Activated naive CD8-positive, alpha-beta T cell treated with anti-CD3 and anti-CD28 coated beads, Interleukin-2, amount 10 ng/mL, durations not matched to agents 7 days and 5 days (primary cell): Measurements from ENCODE around the gene CA10. TPM values are rescaled to one million over a fixed set of nuclear protein-coding genes. Genes with fewer than 3 reads are reported as not detected.

Source experiments
- ATAC-seq: fragments of 150-1000 bp; cut with Tn5 transposase; one replicate; pipeline ENCODE4 v1.10.0; 2021; ENCODE audit warnings: low read depth, moderate library complexity
- POLR2A ChIA-PET: fragments of 350-600 bp; sonication (Branson Sonifier 250); formaldehyde crosslinking; loops from one replicate; lab custom pipeline; 2021; ENCODE audit warnings: antibody characterized with exemption; lab: Charles Lee
- DNase-seq: peaks from one replicate; pipeline ENCODE4 v3.0.0; 2021
- H3K27ac Mint-ChIP-seq: one replicate; pipeline ENCODE4 v1.8.0; 2022; ENCODE audit warnings: mild to moderate bottlenecking, mixed read lengths
- H3K27me3 Mint-ChIP-seq: one replicate; pipeline ENCODE4 v1.8.0; 2022; ENCODE audit warnings: mild to moderate bottlenecking, moderate library complexity, mixed read lengths
- H3K36me3 Mint-ChIP-seq: one replicate; pipeline ENCODE4 v1.8.0; 2021; ENCODE audit warnings: mild to moderate bottlenecking, mixed read lengths
- H3K4me1 Mint-ChIP-seq: one replicate; pipeline ENCODE4 v1.8.0; 2021; ENCODE audit warnings: mixed read lengths
- H3K4me3 Mint-ChIP-seq: one replicate; pipeline ENCODE4 v1.8.0; 2022; ENCODE audit warnings: mild to moderate bottlenecking, moderate library complexity, mixed read lengths
- H3K9me3 Mint-ChIP-seq: one replicate; pipeline ENCODE4 v1.8.0; 2021; ENCODE audit warnings: mixed read lengths
- total RNA-seq, 2 experiments: library from RNA; stranded (reverse); gene quantifications; one replicate each; pipeline ENCODE4 v1.2.3, GENCODE V29; 2021

CA10 gene
- total RNA-seq, 2 experiments from 2014 or later, result 0.20 TPM; not detected in 1

DNA sequence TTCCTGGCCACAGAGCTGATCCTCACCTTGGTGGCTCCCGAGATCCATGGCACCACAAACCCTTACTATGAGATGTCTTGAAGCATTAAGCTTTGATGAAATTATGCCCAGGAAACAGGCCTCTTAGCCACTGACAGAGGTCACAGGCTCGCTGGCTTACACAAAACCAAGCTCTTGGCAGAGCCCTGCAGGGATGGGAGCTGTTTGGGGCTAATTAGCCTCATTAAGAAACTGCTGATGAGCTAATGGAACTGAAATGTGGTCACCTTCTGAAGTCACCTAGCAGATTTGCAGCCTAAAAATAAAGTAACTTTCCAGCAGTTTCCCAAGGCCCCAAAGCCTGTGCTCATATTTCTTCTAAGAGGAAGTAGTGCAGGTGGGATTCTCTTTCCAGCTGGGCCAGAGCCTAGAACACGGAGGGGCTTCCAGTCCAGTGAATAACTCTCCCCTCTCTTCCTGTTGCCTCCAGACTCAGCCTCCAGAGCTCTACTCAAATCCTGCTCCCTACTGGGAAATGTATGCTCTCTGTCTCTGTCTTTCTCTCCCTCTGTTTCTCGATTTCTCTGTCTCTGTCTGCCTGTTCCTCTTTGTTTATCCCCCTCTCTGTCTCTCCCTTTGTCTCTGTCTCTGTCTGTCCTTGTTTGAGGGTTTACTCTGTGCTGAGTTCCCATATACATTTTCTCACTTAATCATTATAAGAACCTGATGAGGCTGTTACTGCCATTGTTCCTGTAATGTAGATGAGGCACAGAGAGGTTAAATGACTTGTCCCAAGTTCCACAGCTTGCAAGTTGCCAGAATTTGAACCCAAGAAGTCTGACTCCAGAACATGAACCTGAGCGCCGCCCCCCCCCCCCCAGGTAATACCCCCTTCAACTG, 338.9 kb downstream of the CA10 start:
- no peak overlapping the region for H3K4me3 Mint-ChIP-seq
- ATAC-seq, result no peak
- H3K27me3 Mint-ChIP-seq, result no peaks in the 10 kb centered on the region

DNA sequence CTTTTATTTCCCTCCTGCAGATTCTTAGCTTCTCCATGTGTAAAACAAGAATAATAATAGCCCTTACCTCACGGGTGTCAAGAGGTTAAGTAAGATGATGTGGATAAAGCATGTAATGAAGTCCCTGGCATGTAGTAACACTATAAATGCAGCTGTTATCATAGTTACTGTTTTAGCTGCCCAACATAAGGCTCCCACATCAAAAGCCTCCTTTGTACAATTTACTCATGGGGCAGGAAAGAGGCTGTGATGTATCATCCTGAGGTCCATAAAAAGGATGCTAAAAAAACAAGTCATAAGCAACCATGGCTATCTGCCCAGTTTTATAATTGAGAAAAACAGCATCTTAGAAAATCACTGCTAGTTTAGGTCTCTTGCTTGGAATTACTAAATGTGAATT, 339.7 kb downstream of the CA10 start:
- Mint-ChIP-seq H3K36me3 (no peaks in the 10 kb centered on the region), H3K4me3 (no peak overlapping the region), H3K27ac (no peak overlapping the region), H3K4me1 (no peaks in the 10 kb centered on the region), H3K27me3 (no peaks in the 10 kb centered on the region), H3K9me3 (no peaks in the 10 kb centered on the region)
- POLR2A ChIA-PET, result no interaction called here
- no peak for DNase-seq
- no peak for ATAC-seq

More for the DNA sequence above, 338.9 kb downstream of the CA10 start:
- POLR2A ChIA-PET, result no interaction called here
- Mint-ChIP-seq H3K9me3 (no peaks in the 10 kb centered on the region), H3K27ac (no peak overlapping the region), H3K4me1 (no peaks in the 10 kb centered on the region), H3K36me3 (no peaks in the 10 kb centered on the region)
- no peak for DNase-seq

- H3K36me3 Mint-ChIP-seq, result no peaks in the 10 kb centered on the region
These were observed 340.6 kb downstream of the CA10 start for GRCh38 chr17:51817955-51818354.

GRCh38 chr17:51817117-51817516, 341.4 kb downstream of the CA10 start:
- Mint-ChIP-seq H3K4me1 (no peaks in the 10 kb centered on the region), H3K4me3 (no peak overlapping the region), H3K36me3 (no peaks in the 10 kb centered on the region), H3K9me3 (no peaks in the 10 kb centered on the region), H3K27ac (no peak overlapping the region), H3K27me3 (no peaks in the 10 kb centered on the region)
- ATAC-seq (no peak), DNase-seq (no peak)
- POLR2A ChIA-PET, result no interaction called here

More at GRCh38 chr17:51817955-51818354, 340.6 kb downstream of the CA10 start:
- no peak for DNase-seq
- no peak overlapping the region for H3K4me3 Mint-ChIP-seq
- H3K4me1 Mint-ChIP-seq, result no peaks in the 10 kb centered on the region
- no peaks in the 10 kb centered on the region for H3K9me3 Mint-ChIP-seq
- H3K27me3 Mint-ChIP-seq, result no peaks in the 10 kb centered on the region
- no peak overlapping the region for H3K27ac Mint-ChIP-seq
- no peak for ATAC-seq
- POLR2A ChIA-PET, result no interaction called here

DNA sequence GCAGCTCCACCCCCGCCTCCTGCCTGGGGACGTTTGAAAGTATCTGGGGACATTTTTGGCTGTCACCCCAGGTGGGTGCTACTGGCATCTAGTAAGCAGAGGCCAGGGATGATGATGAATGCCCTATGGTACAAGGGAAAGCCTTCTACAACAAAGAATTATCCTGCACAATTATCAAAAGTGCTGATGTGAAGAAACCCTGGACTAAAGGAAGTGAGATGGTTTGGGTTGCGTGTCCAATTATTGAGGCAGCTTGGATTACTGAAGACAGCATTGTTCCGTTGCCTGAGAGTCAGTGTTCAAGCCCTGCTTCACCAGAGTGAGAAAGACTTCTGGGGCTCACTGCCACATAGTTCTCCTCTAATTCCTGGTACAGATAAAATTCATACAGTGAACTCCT, 343.4 kb downstream of the CA10 start:
- H3K9me3 Mint-ChIP-seq, result no peaks in the 10 kb centered on the region
- no peak overlapping the region for H3K27ac Mint-ChIP-seq
- no peaks in the 10 kb centered on the region for H3K27me3 Mint-ChIP-seq
- POLR2A ChIA-PET, result no interaction called here
- ATAC-seq (no peak), DNase-seq (no peak)
- no peaks in the 10 kb centered on the region for H3K36me3 Mint-ChIP-seq
- no peak overlapping the region for H3K4me3 Mint-ChIP-seq
- no peaks in the 10 kb centered on the region for H3K4me1 Mint-ChIP-seq

GRCh38 chr17:51814521-51814920, 344.0 kb downstream of the CA10 start:
- no peaks in the 10 kb centered on the region for H3K9me3 Mint-ChIP-seq
- H3K27me3 Mint-ChIP-seq, result no peaks in the 10 kb centered on the region
- H3K4me3 Mint-ChIP-seq, result no peak overlapping the region
- no peak for DNase-seq
- H3K36me3 Mint-ChIP-seq, result no peaks in the 10 kb centered on the region
- H3K4me1 Mint-ChIP-seq, result no peaks in the 10 kb centered on the region
- no peak overlapping the region for H3K27ac Mint-ChIP-seq
- POLR2A ChIA-PET, result no interaction called here
- ATAC-seq, result no peak

GRCh38 chr17:51813784-51814174, 344.7 kb downstream of the CA10 start:
- H3K27ac Mint-ChIP-seq, result no peak overlapping the region
- no peaks in the 10 kb centered on the region for H3K9me3 Mint-ChIP-seq
- POLR2A ChIA-PET, result no interaction called here
- DNase-seq, result no peak
- H3K27me3 Mint-ChIP-seq, result no peaks in the 10 kb centered on the region
- no peak overlapping the region for H3K4me3 Mint-ChIP-seq
- ATAC-seq, result no peak
- H3K36me3 Mint-ChIP-seq, result no peaks in the 10 kb centered on the region
- H3K4me1 Mint-ChIP-seq, result no peaks in the 10 kb centered on the region

DNA sequence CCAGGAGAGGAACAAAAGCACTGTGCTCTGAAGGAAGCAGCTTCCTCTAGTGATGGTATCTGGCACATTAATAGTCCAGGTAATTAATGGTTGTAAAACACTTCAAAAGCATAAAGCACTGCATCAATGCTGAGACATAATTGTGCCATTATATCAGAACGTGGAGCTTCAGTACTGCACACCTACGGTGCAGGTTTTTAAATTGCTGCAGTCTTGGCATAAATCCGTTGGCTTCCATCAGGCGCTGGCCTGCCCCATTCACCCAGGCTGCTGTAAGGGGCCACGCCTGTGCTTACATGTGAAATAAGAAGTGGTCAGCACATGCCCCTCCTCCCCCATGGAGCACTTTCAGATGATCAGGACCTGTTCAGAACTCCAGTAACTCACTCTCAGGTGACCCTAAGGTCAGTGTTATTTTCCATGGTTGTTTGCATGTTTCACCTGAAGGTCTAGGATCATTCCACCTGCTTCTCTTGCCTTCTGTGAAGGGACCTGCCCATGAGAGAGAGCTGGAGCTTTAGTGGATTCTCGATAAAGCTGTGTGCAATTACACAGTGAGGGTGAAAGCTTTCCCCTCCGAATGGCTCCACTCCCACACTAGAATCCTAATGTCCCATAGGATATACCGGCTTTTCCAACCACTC, 345.3 kb downstream of the CA10 start:
- no peaks in the 10 kb centered on the region for H3K36me3 Mint-ChIP-seq
- H3K9me3 Mint-ChIP-seq, result no peaks in the 10 kb centered on the region
- no peaks in the 10 kb centered on the region for H3K27me3 Mint-ChIP-seq
- ATAC-seq, result no peak
- POLR2A ChIA-PET, result no interaction called here
- DNase-seq, result no peak
- H3K4me3 Mint-ChIP-seq, result no peak overlapping the region
- H3K4me1 Mint-ChIP-seq, result no peaks in the 10 kb centered on the region
- H3K27ac Mint-ChIP-seq, result no peak overlapping the region

DNA sequence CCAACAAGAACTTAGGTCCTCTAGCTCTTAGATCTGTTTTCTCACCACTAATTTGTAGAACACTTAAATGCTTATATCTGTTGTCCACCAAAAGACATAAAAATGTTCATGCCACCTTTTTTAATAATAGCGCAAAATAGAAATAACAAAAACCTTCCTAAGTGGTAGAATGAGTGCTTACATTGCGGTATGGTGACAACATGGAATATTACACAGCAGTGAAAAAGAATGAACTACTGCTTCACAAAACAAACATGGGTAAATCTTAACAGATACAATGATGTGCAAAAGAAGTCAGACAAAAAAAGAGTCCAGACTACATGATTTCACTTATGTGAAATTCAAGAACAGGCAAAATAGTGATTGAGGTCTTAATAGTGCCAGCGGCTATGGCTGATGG, 351.1 kb downstream of the CA10 start:
- no peak overlapping the region for H3K27ac Mint-ChIP-seq
- ATAC-seq (no peak), DNase-seq (no peak)
- no peaks in the 10 kb centered on the region for H3K4me1 Mint-ChIP-seq
- H3K36me3 Mint-ChIP-seq, result no peaks in the 10 kb centered on the region
- POLR2A ChIA-PET, result no interaction called here
- H3K9me3 Mint-ChIP-seq, result peaks cover 4% of the 10 kb centered on the region
- H3K27me3 Mint-ChIP-seq, result peaks cover 5% of the 10 kb centered on the region
- no peak overlapping the region for H3K4me3 Mint-ChIP-seq

GRCh38 chr17:51805765-51806164, 352.7 kb downstream of the CA10 start:
- H3K27me3 Mint-ChIP-seq, result peaks cover 9% of the 10 kb centered on the region
- POLR2A ChIA-PET, result no interaction called here

GRCh38 chr17:51805185-51805584, 353.3 kb downstream of the CA10 start:
- POLR2A ChIA-PET, result no interaction called here
- no peaks in the 10 kb centered on the region for H3K4me1 Mint-ChIP-seq
- H3K36me3 Mint-ChIP-seq, result no peaks in the 10 kb centered on the region
- H3K27me3 Mint-ChIP-seq, result peaks cover 9% of the 10 kb centered on the region
- H3K27ac Mint-ChIP-seq, result no peak overlapping the region
- ATAC-seq (no peak), DNase-seq (no peak)
- peaks cover 4% of the 10 kb centered on the region for H3K9me3 Mint-ChIP-seq
- H3K4me3 Mint-ChIP-seq, result no peak overlapping the region

More at GRCh38 chr17:51805765-51806164, 352.7 kb downstream of the CA10 start:
- Mint-ChIP-seq H3K27ac (no peak overlapping the region), H3K4me1 (no peaks in the 10 kb centered on the region), H3K36me3 (no peaks in the 10 kb centered on the region), H3K9me3 (peaks cover 4% of the 10 kb centered on the region), H3K4me3 (no peak overlapping the region)
- ATAC-seq, result no peak
- DNase-seq, result no peak

DNA sequence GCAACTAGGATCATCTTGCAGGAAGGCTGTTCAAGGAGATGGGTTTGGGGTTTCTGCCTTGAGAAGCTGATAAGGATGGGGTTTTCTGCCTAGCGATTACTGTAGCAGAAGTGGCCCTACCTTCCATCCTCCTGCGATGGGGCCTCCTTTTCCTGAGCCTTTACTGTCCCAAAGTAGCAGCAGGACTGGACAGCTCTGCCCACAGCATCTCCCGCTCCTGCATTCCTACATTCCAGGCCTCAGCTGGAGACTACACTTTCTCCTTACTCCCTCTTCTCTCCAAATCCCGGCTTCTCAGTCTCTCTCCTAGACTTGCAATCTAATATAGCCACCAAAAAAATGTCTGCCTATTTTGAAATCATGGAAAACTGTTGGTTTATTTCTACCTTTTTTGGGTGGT, 355.4 kb downstream of the CA10 start:
- peaks cover 9% of the 10 kb centered on the region for H3K27me3 Mint-ChIP-seq
- no peak overlapping the region for H3K4me3 Mint-ChIP-seq
- H3K9me3 Mint-ChIP-seq, result peaks cover 4% of the 10 kb centered on the region
- no peak for DNase-seq
- H3K4me1 Mint-ChIP-seq, result no peaks in the 10 kb centered on the region
- H3K36me3 Mint-ChIP-seq, result no peaks in the 10 kb centered on the region
- H3K27ac Mint-ChIP-seq, result no peak overlapping the region
- ATAC-seq, result no peak
- POLR2A ChIA-PET, result no interaction called here

DNA sequence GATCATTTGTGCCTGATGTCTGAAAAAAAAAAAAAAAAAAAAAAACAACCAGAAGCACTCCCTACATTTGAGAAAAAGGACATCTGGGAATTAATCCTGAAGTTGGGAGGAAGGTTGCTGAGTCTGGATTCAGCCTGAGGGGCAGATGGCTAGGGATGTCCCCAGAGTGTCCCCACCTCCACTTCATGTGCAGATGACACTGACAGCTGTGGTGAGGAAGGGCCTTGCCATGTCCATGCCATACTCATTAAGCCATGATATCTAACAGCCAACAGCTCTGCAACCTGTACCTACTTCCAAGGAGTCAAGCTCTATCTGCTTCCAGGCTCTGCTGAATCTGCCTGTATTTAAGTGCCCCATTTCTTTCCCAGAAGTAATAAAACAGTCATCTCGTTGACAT, 356.0 kb downstream of the CA10 start:
- H3K4me3 Mint-ChIP-seq, result no peak overlapping the region
- no peak for DNase-seq
- H3K27me3 Mint-ChIP-seq, result peaks cover 9% of the 10 kb centered on the region
- POLR2A ChIA-PET, result no interaction called here
- H3K27ac Mint-ChIP-seq, result no peak overlapping the region
- no peak for ATAC-seq
- H3K36me3 Mint-ChIP-seq, result no peaks in the 10 kb centered on the region
- H3K9me3 Mint-ChIP-seq, result peaks cover 2% of the 10 kb centered on the region
- H3K4me1 Mint-ChIP-seq, result no peaks in the 10 kb centered on the region

GRCh38 chr17:51801626-51802025, 356.9 kb downstream of the CA10 start:
- POLR2A ChIA-PET, result no interaction called here
- Mint-ChIP-seq H3K27ac (no peak overlapping the region), H3K9me3 (no peaks in the 10 kb centered on the region), H3K4me3 (no peak overlapping the region), H3K36me3 (no peaks in the 10 kb centered on the region), H3K4me1 (no peaks in the 10 kb centered on the region), H3K27me3 (peaks cover 9% of the 10 kb centered on the region)
- DNase-seq (no peak), ATAC-seq (no peak)
